Neural cell (in vitro differentiated cells): ENCODE data around the gene OPN1SW. TPM values are rescaled to one million over a fixed set of nuclear protein-coding genes. Genes with fewer than 3 reads are reported as not detected.

Source experiments
- H2AFZ ChIP-seq: fragments of 200-600, 300-800 bp; sonication (generic), shearing (Covaris generic); 2 replicates; pipeline ENCODE4 v1.6.0; 2014; ENCODE audit warnings: low read depth, mild to moderate bottlenecking, antibody characterized with exemption, low read length, moderate library complexity
- H3F3A ChIP-seq: fragments of 200-600 bp; shearing (Covaris generic); 2 replicates; pipeline ENCODE4 v1.6.1; 2016; ENCODE audit warnings: mild to moderate bottlenecking, moderate library complexity, mixed read lengths, antibody characterized with exemption, low read length; ENCODE audit not compliant: insufficient read depth, poor library complexity, severe bottlenecking
- H3K27ac ChIP-seq: fragments of 200-600, 300-800 bp; sonication (generic), shearing (Covaris generic); 2 replicates; pipeline ENCODE4 v1.5.1; 2014; ENCODE audit warnings: mild to moderate bottlenecking, low read length, moderate library complexity
- H3K27me3 ChIP-seq: fragments of 300-800, 200-600 bp; sonication (generic), shearing (Covaris generic); 2 replicates; pipeline ENCODE4 v1.6.0; 2014; ENCODE audit warnings: mild to moderate bottlenecking, low read depth, low read length, moderate library complexity; ENCODE audit not compliant: insufficient read depth
- H3K36me3 ChIP-seq: fragments of 300-800, 200-600 bp; sonication (generic), shearing (Covaris generic); 2 replicates; pipeline ENCODE4 v1.5.1; 2014; ENCODE audit warnings: mild to moderate bottlenecking, antibody characterized with exemption, low read length, moderate library complexity; ENCODE audit not compliant: insufficient read depth
- H3K4me2 ChIP-seq: fragments of 300-800, 200-600 bp; sonication (generic), shearing (Covaris generic); 2 replicates; pipeline ENCODE4 v1.6.0; 2014; ENCODE audit warnings: mild to moderate bottlenecking, low read length
- H3K4me3 ChIP-seq: fragments of 300-800, 200-600 bp; sonication (generic), shearing (Covaris generic); 2 replicates; pipeline ENCODE4 v1.5.1; 2014; ENCODE audit warnings: mild to moderate bottlenecking, low read length, moderate library complexity
- H3K79me2 ChIP-seq: fragments of 200-600 bp; shearing (Covaris generic); replicated peaks from 2 replicates; pipeline ENCODE4 v1.6.0; 2014; ENCODE audit warnings: mild to moderate bottlenecking, low read length, moderate library complexity; ENCODE audit not compliant: insufficient read depth
- H3K9ac ChIP-seq: fragments of 300-800, 200-600 bp; sonication (generic), shearing (Covaris generic); 2 replicates; pipeline ENCODE4 v1.6.1; 2016; ENCODE audit warnings: mild to moderate bottlenecking, low read length, mixed read lengths
- H3K9me2 ChIP-seq: fragments of 200-600 bp; shearing (Covaris generic); 2 replicates; pipeline ENCODE4 v1.6.1; 2016; ENCODE audit warnings: mild to moderate bottlenecking, low read length, mixed read lengths; ENCODE audit not compliant: insufficient read depth
- H3K9me3 ChIP-seq: fragments of 200-600, 300-800 bp; sonication (generic), shearing (Covaris generic); 2 replicates; pipeline ENCODE4 v1.6.1; 2016; ENCODE audit warnings: mild to moderate bottlenecking, mixed run types, low read length, moderate library complexity, mixed read lengths
- H4K20me1 ChIP-seq: fragments of 200-600 bp; shearing (Covaris generic); 2 replicates; pipeline ENCODE4 v1.6.1; 2016; ENCODE audit warnings: mild to moderate bottlenecking, mixed run types; ENCODE audit not compliant: insufficient read depth
- EP300 ChIP-seq: fragments of 450-650 bp; conservative IDR thresholded peaks from 2 replicates; pipeline ENCODE4 v1.6.1; 2014; ENCODE audit warnings: antibody characterized with exemption, mild to moderate bottlenecking, moderate library complexity; ENCODE audit not compliant: poor library complexity, severe bottlenecking
- EZH2 ChIP-seq: fragments of 200-600, 300-800 bp; shearing (Covaris generic), sonication (generic); IDR thresholded peaks from 2 replicates; pipeline ENCODE4 v1.6.1; 2014; ENCODE audit warnings: antibody characterized with exemption, low read length, borderline replicate concordance, mild to moderate bottlenecking; ENCODE audit not compliant: insufficient read depth, poor library complexity, severe bottlenecking
- MXI1 ChIP-seq: fragments of 450-650 bp; conservative IDR thresholded peaks from 2 replicates; pipeline ENCODE4 v1.6.1; 2014; ENCODE audit warnings: antibody characterized with exemption, mild to moderate bottlenecking; ENCODE audit not compliant: poor library complexity, severe bottlenecking
- POLR2AphosphoS5 ChIP-seq: IDR thresholded peaks from 2 replicates; pipeline ENCODE4 v1.6.1; 2012
- RAD21 ChIP-seq: fragments of 450-650 bp; conservative IDR thresholded peaks from 2 replicates; pipeline ENCODE4 v1.6.1; 2014; ENCODE audit warnings: antibody characterized with exemption, mild to moderate bottlenecking, moderate library complexity
- SMC3 ChIP-seq: fragments of 450-650 bp; conservative IDR thresholded peaks from 2 replicates; pipeline ENCODE4 v1.6.1; 2014; ENCODE audit warnings: antibody characterized with exemption, mild to moderate bottlenecking, moderate library complexity; ENCODE audit not compliant: poor library complexity
- TAF1 ChIP-seq: IDR thresholded peaks from 2 replicates; pipeline ENCODE4 v1.6.1; 2012; ENCODE audit warnings: low read depth
- polyA plus RNA-seq: library from polyadenylated mRNA; depleted of rRNA; stranded (reverse); fragments of >200 nt; gene quantifications from 2 replicates; pipeline ENCODE4 v1.2.3, GENCODE V29; 2014
- TF ChIP-seq, protein P1 (sequence below): IDR thresholded peaks from 2 replicates; pipeline ENCODE4 v1.6.1; 2012; ENCODE audit warnings: borderline replicate concordance
- TF ChIP-seq, protein P2 (sequence below): fragments of 450-650 bp; IDR thresholded peaks from 2 replicates; pipeline ENCODE4 v1.5.1; 2014; ENCODE audit warnings: antibody characterized with exemption, mild to moderate bottlenecking, moderate library complexity; ENCODE audit not compliant: poor library complexity, severe bottlenecking

OPN1SW gene
- polyA plus RNA-seq, 1 donor from 2014 or later: 1.2 TPM

DNA sequence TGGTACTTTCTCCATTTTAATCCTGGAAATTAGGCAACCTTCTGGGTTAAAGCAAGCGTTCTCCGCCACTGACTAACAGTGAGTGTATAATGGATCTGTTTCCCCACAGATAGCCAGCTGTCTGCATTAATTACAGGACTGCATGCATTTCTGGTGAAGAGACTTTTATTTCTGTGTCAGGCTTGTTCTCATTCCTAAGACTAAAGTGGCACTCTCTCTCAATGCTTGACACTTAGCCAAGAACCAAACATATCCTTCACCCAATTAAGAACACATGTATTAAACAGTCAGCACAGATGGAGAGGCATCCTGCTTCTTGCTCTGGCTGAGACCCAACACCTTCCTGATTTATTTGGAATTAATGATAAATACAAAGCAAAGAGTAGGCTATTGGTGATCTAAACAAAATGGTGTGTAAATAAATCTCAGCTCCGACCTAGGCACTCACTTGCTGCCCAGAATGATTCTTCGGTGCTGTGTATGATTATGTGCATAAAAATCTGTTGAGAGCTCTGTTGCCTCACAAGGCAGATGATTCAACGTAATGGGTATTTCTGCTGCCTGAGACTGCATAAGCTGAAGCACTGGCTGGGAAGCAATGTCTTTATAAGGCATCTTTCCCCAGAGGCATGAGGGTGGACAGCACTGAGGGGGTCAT lies 19.6 kb downstream of the OPN1SW start:
- Histone ChIP-seq H3K9ac (no peak overlapping the region), H3K4me2 (no peak overlapping the region), H3K27me3 (no peaks in the 10 kb centered on the region), H3K9me3 (no peaks in the 10 kb centered on the region), H4K20me1 (no peaks in the 10 kb centered on the region), H2AFZ (no peak overlapping the region), H3K36me3 (peaks cover 7% of the 10 kb centered on the region), H3K27ac (no peak overlapping the region), H3K4me3 (no peak overlapping the region), H3K9me2 (no peaks in the 10 kb centered on the region), H3F3A (no peaks in the 10 kb centered on the region), H3K79me2 (no peaks in the 10 kb centered on the region)
- no peak for TF ChIP-seq POLR2AphosphoS5
- no peak for TF ChIP-seq EZH2
- no peak for TF ChIP-seq RAD21
- no peak for TF ChIP-seq SMC3
- no peak for TF ChIP-seq EP300
- TF ChIP-seq TAF1: no peak
- TF ChIP-seq, protein P1, sequence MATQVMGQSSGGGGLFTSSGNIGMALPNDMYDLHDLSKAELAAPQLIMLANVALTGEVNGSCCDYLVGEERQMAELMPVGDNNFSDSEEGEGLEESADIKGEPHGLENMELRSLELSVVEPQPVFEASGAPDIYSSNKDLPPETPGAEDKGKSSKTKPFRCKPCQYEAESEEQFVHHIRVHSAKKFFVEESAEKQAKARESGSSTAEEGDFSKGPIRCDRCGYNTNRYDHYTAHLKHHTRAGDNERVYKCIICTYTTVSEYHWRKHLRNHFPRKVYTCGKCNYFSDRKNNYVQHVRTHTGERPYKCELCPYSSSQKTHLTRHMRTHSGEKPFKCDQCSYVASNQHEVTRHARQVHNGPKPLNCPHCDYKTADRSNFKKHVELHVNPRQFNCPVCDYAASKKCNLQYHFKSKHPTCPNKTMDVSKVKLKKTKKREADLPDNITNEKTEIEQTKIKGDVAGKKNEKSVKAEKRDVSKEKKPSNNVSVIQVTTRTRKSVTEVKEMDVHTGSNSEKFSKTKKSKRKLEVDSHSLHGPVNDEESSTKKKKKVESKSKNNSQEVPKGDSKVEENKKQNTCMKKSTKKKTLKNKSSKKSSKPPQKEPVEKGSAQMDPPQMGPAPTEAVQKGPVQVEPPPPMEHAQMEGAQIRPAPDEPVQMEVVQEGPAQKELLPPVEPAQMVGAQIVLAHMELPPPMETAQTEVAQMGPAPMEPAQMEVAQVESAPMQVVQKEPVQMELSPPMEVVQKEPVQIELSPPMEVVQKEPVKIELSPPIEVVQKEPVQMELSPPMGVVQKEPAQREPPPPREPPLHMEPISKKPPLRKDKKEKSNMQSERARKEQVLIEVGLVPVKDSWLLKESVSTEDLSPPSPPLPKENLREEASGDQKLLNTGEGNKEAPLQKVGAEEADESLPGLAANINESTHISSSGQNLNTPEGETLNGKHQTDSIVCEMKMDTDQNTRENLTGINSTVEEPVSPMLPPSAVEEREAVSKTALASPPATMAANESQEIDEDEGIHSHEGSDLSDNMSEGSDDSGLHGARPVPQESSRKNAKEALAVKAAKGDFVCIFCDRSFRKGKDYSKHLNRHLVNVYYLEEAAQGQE: no peak
- TF ChIP-seq, protein P2, sequence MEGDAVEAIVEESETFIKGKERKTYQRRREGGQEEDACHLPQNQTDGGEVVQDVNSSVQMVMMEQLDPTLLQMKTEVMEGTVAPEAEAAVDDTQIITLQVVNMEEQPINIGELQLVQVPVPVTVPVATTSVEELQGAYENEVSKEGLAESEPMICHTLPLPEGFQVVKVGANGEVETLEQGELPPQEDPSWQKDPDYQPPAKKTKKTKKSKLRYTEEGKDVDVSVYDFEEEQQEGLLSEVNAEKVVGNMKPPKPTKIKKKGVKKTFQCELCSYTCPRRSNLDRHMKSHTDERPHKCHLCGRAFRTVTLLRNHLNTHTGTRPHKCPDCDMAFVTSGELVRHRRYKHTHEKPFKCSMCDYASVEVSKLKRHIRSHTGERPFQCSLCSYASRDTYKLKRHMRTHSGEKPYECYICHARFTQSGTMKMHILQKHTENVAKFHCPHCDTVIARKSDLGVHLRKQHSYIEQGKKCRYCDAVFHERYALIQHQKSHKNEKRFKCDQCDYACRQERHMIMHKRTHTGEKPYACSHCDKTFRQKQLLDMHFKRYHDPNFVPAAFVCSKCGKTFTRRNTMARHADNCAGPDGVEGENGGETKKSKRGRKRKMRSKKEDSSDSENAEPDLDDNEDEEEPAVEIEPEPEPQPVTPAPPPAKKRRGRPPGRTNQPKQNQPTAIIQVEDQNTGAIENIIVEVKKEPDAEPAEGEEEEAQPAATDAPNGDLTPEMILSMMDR: no peak
- TF ChIP-seq MXI1: no peak

GRCh38 chr7:128755075-128755818 lies 20.3 kb downstream of the OPN1SW start:
- H3K79me2 ChIP-seq: no peaks in the 10 kb centered on the region

More at GRCh38 chr7:128755075-128755818, 20.3 kb downstream of the OPN1SW start:
- no peak overlapping the region for H3K4me3 ChIP-seq
- H4K20me1 ChIP-seq: no peaks in the 10 kb centered on the region
- H3K27me3 ChIP-seq: no peaks in the 10 kb centered on the region
- H3K9me3 ChIP-seq: no peaks in the 10 kb centered on the region
- peaks cover 7% of the 10 kb centered on the region for H3K36me3 ChIP-seq
- H3K9ac ChIP-seq: no peak overlapping the region
- no peak overlapping the region for H3K27ac ChIP-seq
- no peak for TF ChIP-seq EP300
- TF ChIP-seq POLR2AphosphoS5: no peak
- no peak for TF ChIP-seq RAD21
- TF ChIP-seq, protein P2: no peak
- TF ChIP-seq TAF1: no peak
- TF ChIP-seq SMC3: no peak
- TF ChIP-seq, protein P1: no peak
- no peak for TF ChIP-seq MXI1
- no peak for TF ChIP-seq EZH2
- H3F3A ChIP-seq: no peaks in the 10 kb centered on the region
- no peaks in the 10 kb centered on the region for H3K9me2 ChIP-seq
- H2AFZ ChIP-seq: no peak overlapping the region
- H3K4me2 ChIP-seq: no peak overlapping the region
